ENCODE data around the gene SPRTN. TPM values are rescaled to one million over a fixed set of nuclear protein-coding genes. Genes with fewer than 3 reads are reported as not detected.

The SPRTN gene
- total and polyA plus RNA-seq, 2 of the 8 experiments (the other 6 are each of a cell fraction or from before 2014, with no cell fraction given): 6.6 to 15.1 TPM

- Histone ChIP-seq H3K27me3 (replicated peaks in 1 of 4; ENCODE audit: control insufficient read depth in 3 of 4, extremely low read depth in 1 of 4, insufficient read depth in 3 of 4, low read length in 3 of 4) (no peaks in the 10 kb centered on the region), H2AK5ac (ENCODE audit: low read depth, low read length) (no peak overlapping the region), H3K23ac (ENCODE audit: insufficient read length) (no peak overlapping the region), H3K27ac (ENCODE audit: low read depth, low read length) (no peak overlapping the region), H2BK20ac (ENCODE audit: low read length) (no peak overlapping the region), H3K18ac (ENCODE audit: extremely low read depth, low read length) (no peak overlapping the region), H3K36me3 (ENCODE audit: control insufficient read depth in 2 of 4, insufficient read depth in 4 of 4, low read length in 3 of 4) (peaks cover 2 to 26% (median 11%) of the 10 kb centered on the region in 4 experiments; a peak in 7 of 8 replicates), H4K5ac (ENCODE audit: insufficient read length, low read depth, low read length) (no peak overlapping the region), H3K4me2 (ENCODE audit: insufficient read depth in 1 of 2, low read depth in 2 of 2, low read length in 2 of 2) (no peak overlapping the region), H3K14ac (ENCODE audit: insufficient read length) (no peak overlapping the region), H3K4ac (replicated peaks; ENCODE audit: insufficient read length, low read depth, low read length) (no peak overlapping the region), H3K23me2 (ENCODE audit: low read depth, low read length) (no peaks in the 10 kb centered on the region), H2BK15ac (ENCODE audit: low read length) (no peak overlapping the region), H2BK12ac (ENCODE audit: low read depth, low read length) (no peak overlapping the region), H3K56ac (replicated peaks; ENCODE audit: insufficient read length, low read depth, low read length) (no peak overlapping the region), H3K4me3 (ENCODE audit: extremely low read depth in 1 of 4, insufficient read depth in 2 of 4, low read depth in 3 of 4, low read length in 4 of 4) (no peak overlapping the region), H2BK5ac (ENCODE audit: low read depth, low read length) (no peak overlapping the region), H2AFZ (ENCODE audit: low read length) (no peak overlapping the region), H3K79me2 (ENCODE audit: control insufficient read depth in 1 of 2, insufficient read depth in 2 of 2, low read length in 2 of 2) (no peaks in the 10 kb centered on the region), H3K79me1 (ENCODE audit: low read depth, low read length) (no peaks in the 10 kb centered on the region), H3K4me1 (replicated peaks in 1 of 4; ENCODE audit: control insufficient read depth in 3 of 4, insufficient read depth in 4 of 4, low read length in 3 of 4) (no peaks in the 10 kb centered on the region), H3K9ac (replicated peaks in 1 of 4; ENCODE audit: extremely low read depth in 1 of 4, low read depth in 3 of 4, low read length in 3 of 4) (no peak overlapping the region), H4K8ac (ENCODE audit: extremely low read depth, insufficient read depth, low read length) (no peak overlapping the region), H4K20me1 (replicated peaks in 1 of 2; ENCODE audit: control insufficient read depth in 1 of 2, insufficient read depth in 2 of 2, low read length in 2 of 2) (peaks cover 0 to 2% of the 10 kb centered on the region in 2 experiments), H4K91ac (replicated peaks; ENCODE audit: insufficient read length, low read length) (no peak overlapping the region), H3K9me3 (ENCODE audit: insufficient read depth in 2 of 2, low read depth in 1 of 2, low read length in 1 of 2) (no peaks in the 10 kb centered on the region), H2BK120ac (replicated peaks; ENCODE audit: low read depth, low read length) (no peak overlapping the region)
- TF ChIP-seq SP2 (IDR thresholded peaks at IDR 0.05; ENCODE audit: low read length) (no peak), SP1 (IDR thresholded peaks at IDR 0.05; ENCODE audit: low read depth, low read length) (no peak), GABPA (IDR thresholded peaks at IDR 0.05; ENCODE audit: borderline replicate concordance, insufficient read depth, low read length) (no peak), TEAD4 (IDR thresholded peaks at IDR 0.05; ENCODE audit: low read depth, low read length) (no peak), E2F6 (IDR thresholded peaks at IDR 0.05) (no peak), CHD2 (IDR thresholded peaks at IDR 0.05; ENCODE audit: low read length) (no peak), ATF3 (IDR thresholded peaks at IDR 0.05; ENCODE audit: insufficient read depth, low read depth, low read length) (no peak), YY1 (IDR thresholded peaks at IDR 0.05; ENCODE audit: low read depth, low read length) (no peak), SIX5 (IDR thresholded peaks at IDR 0.05; ENCODE audit: low read depth, low read length) (no peak), SIN3A (conservative IDR thresholded peaks at IDR 0.05 in 1 of 2, IDR thresholded peaks at IDR 0.05 in 1 of 2; ENCODE audit: low read depth in 1 of 2, low read length in 2 of 2) (no peak), RNF2 (IDR thresholded peaks at IDR 0.05; ENCODE audit: borderline replicate concordance, low read depth, low read length, missing control alignments, poor library complexity, severe bottlenecking) (no peak)
- FAIRE-seq (no peak), DNase-seq (ENCODE audit: low read depth in 1 of 2, low spot score in 2 of 2) (no peak)
- WGBS, 2 experiments (ENCODE audit: extremely low coverage in 1 of 2, insufficient coverage in 1 of 2, insufficient read length in 1 of 2, insufficient replicate concordance in 2 of 2, low coverage in 1 of 2, low lambda C conversion rate in 2 of 2, missing lambda C conversion rate in 1 of 2): 89% methylated on average over 5 of the region's 5 CpGs; no CpG with 5 or more reads in 1 of the 2 experiments
- ChIA-PET POLR2A (ENCODE audit: partially characterized antibody) (no interaction called here), CTCF (ENCODE audit: partially characterized antibody) (interaction anchor here (1.5 to 1.7 kb wide), 2 partner anchors 247 to 249 kb away, joined by 3 to 4 read pairs; no protein-coding TSS in a partner anchor)
These were observed 16.4 kb downstream of the SPRTN start for GRCh38 chr1:231354330-231355020.
